Fibroblast of skin of right biceps (primary cell): ENCODE measurements around the gene PTPRR.
"Not testable (repeated sequence)": the region's sequence is repeated elsewhere in the genome, so short reads cannot be mapped to it uniquely, and the experiment has no call there.

Experiments
- DNase-seq: peaks from one replicate; pipeline ENCODE4 v3.0.0-alpha.2; 2013

PTPRR gene

GRCh38 chr12:70838127-70838526, 82.4 kb downstream of the PTPRR start:
- DNase-seq: no peak

- no peak for DNase-seq
Observed at GRCh38 chr12:70837026-70837425, 83.5 kb downstream of the PTPRR start.

GRCh38 chr12:70835948-70836347, 84.6 kb downstream of the PTPRR start:
- no peak for DNase-seq

GRCh38 chr12:70831543-70831942, 89.0 kb downstream of the PTPRR start:
- DNase-seq: peak; percentile 28

- DNase-seq: no peak
Observed at GRCh38 chr12:70830221-70831061, 90.1 kb downstream of the PTPRR start.

- DNase-seq: no peak
Observed at GRCh38 chr12:70829070-70829469, 91.5 kb downstream of the PTPRR start.

- DNase-seq: peak; percentile 81
Observed at GRCh38 chr12:70828351-70828750, 92.2 kb downstream of the PTPRR start.

GRCh38 chr12:70826156-70826555, 94.4 kb downstream of the PTPRR start:
- DNase-seq: no peak

- no peak for DNase-seq
Observed at GRCh38 chr12:70824511-70824910, 96.0 kb downstream of the PTPRR start.

- no peak for DNase-seq
Observed at GRCh38 chr12:70823182-70823976, 97.2 kb downstream of the PTPRR start.

GRCh38 chr12:70822412-70822811, 98.1 kb downstream of the PTPRR start:
- no peak for DNase-seq

- DNase-seq: no peak
Observed at GRCh38 chr12:70815971-70816391, 104.6 kb downstream of the PTPRR start.

GRCh38 chr12:70815056-70815455, 105.5 kb downstream of the PTPRR start:
- no peak for DNase-seq

- no peak for DNase-seq
Observed at GRCh38 chr12:70813559-70813958, 107.0 kb downstream of the PTPRR start.

- no peak for DNase-seq
Observed at GRCh38 chr12:70812136-70812535, 108.4 kb downstream of the PTPRR start.

- no peak for DNase-seq
Observed at GRCh38 chr12:70809887-70810286, 110.7 kb downstream of the PTPRR start.

GRCh38 chr12:70807993-70808392, 112.5 kb downstream of the PTPRR start:
- not testable (repeated sequence) for DNase-seq

- DNase-seq: no peak
Observed at GRCh38 chr12:70806827-70807226, 113.7 kb downstream of the PTPRR start.

GRCh38 chr12:70806043-70806442, 114.5 kb downstream of the PTPRR start:
- no peak for DNase-seq

GRCh38 chr12:70798016-70798783, 122.3 kb downstream of the PTPRR start:
- DNase-seq: no peak

- DNase-seq: no peak
Observed at GRCh38 chr12:70796989-70797388, 123.5 kb downstream of the PTPRR start.

- no peak for DNase-seq
Observed at GRCh38 chr12:70795608-70796007, 124.9 kb downstream of the PTPRR start.

- no peak for DNase-seq
Observed at GRCh38 chr12:70794131-70794530, 126.4 kb downstream of the PTPRR start.
